Skeletal muscle tissue (tissue), 4 donors: Measurements from ENCODE around the gene DPP6. TPM values are rescaled to one million over a fixed set of nuclear protein-coding genes. Genes with fewer than 3 reads are reported as not detected.

Experiments used
- H3K27ac ChIP-seq: one replicate; pipeline ENCODE4 v1.7.0; 2013; ENCODE audit warnings: mild to moderate bottlenecking, low read depth, low read length, inconsistent platforms
- H3K27me3 ChIP-seq, 3 donors: one replicate each; pipeline ENCODE4 v1.7.0; 2013; ENCODE audit warnings: low read length in 3 of 3; ENCODE audit not compliant: control insufficient read depth in 3 of 3, insufficient read depth in 3 of 3
- H3K36me3 ChIP-seq, 3 donors: one replicate each; pipeline ENCODE4 v1.7.0; 2013; ENCODE audit warnings: low read length in 3 of 3; ENCODE audit not compliant: control insufficient read depth in 3 of 3, insufficient read depth in 3 of 3
- H3K4me1 ChIP-seq, 3 donors: one replicate each; pipeline ENCODE4 v1.7.0; 2013; ENCODE audit warnings: low read length in 3 of 3, mild to moderate bottlenecking in 3 of 3; ENCODE audit not compliant: control insufficient read depth in 3 of 3, insufficient read depth in 3 of 3
- H3K4me3 ChIP-seq, 3 donors: one replicate each; pipeline ENCODE4 v1.7.0; 2013; ENCODE audit warnings: low read length in 3 of 3
- H3K9ac ChIP-seq, 3 donors: one replicate each; pipeline ENCODE4 v1.7.0; 2013; ENCODE audit warnings: low read length in 3 of 3, mild to moderate bottlenecking in 3 of 3, moderate library complexity in 2 of 3, low read depth in 1 of 3
- H3K9me3 ChIP-seq, 3 donors: one replicate each; pipeline ENCODE4 v1.7.0; 2013; ENCODE audit warnings: low read length in 3 of 3; ENCODE audit not compliant: control insufficient read depth in 3 of 3
- total RNA-seq: library from RNA; depleted of rRNA; stranded (reverse); fragments of >200 nt; gene quantifications from one replicate; pipeline ENCODE4 v1.2.3, GENCODE V29; 2014
- donor health status: Osteomylitis.

The DPP6 gene
- total RNA-seq, 1 donor from 2014 or later: 4.2 TPM

DNA sequence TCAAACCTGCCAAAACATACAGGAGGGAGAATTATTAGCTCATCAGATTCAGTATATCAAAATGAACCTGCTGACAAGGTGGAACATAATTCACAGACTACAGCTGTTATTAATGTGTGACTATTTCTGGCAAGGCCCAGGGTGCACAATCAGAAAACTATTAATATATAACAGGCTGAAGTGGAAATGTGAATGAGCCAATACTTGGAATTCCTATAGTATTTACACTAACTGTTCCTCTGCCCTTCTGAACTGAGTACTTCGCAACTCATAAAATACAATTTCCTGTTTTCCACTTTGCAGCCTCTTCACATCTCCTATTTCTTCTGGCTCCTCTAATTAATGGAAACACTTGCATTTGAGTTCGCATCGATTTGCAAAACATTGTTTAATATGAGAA is 330.8 kb downstream of the DPP6 start:
- Histone ChIP-seq H3K9me3 (peaks cover 0 to 2% (median 0%) of the 10 kb centered on the region in 3 donors), H3K27me3 (no peaks in the 10 kb centered on the region), H3K4me1 (no peaks in the 10 kb centered on the region), H3K36me3 (no peaks in the 10 kb centered on the region), H3K4me3 (no peak overlapping the region), H3K27ac (no peak overlapping the region), H3K9ac (no peak overlapping the region)

DNA sequence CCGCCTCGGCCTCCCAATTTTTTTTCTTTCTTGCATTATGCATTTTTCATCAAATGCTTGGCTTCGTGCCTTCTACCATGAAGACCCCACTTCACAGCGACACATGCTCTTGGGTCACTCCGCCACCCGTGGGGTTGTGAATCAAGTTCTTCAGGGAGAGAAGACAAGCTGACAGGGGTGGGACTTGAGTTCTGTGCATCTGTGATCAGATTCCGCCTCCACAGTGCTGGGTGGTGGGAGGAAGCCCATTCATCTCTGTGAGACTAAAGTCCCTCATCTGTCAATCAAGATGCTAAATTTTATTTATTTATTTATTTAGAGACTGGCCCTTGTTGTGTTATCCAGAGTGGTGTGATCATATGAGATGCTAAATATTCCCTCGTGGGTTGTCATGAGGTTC is 333.0 kb downstream of the DPP6 start:
- peaks cover 0 to 2% (median 0%) of the 10 kb centered on the region in 3 donors for H3K9me3 ChIP-seq
- no peak overlapping the region for H3K9ac ChIP-seq
- H3K4me3 ChIP-seq: no peak overlapping the region
- no peaks in the 10 kb centered on the region for H3K27me3 ChIP-seq
- H3K27ac ChIP-seq: no peak overlapping the region
- no peaks in the 10 kb centered on the region for H3K36me3 ChIP-seq
- no peaks in the 10 kb centered on the region for H3K4me1 ChIP-seq

DNA sequence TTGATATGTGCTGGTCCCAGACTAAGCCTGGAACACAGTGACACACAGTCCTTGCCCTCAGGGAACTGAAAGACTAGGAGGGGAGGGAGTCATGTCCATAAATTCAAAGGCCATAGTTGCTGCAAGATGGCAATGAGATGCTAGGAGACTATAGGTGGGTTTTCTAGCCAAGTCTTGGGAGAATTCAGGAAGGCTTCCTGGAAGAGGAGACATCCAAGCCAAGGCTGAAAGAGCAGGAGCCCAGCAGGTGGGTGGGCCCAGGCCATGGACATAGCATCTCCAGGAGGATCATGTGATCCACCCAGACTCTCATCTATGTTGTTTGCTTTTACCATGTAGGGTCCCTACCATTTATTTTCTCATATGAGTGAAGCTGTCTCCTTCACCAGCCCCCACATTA is 335.1 kb downstream of the DPP6 start:
- H3K27ac ChIP-seq: no peak overlapping the region
- peaks cover 0 to 2% (median 0%) of the 10 kb centered on the region in 3 donors for H3K9me3 ChIP-seq
- no peaks in the 10 kb centered on the region for H3K27me3 ChIP-seq
- no peak overlapping the region for H3K4me3 ChIP-seq
- no peaks in the 10 kb centered on the region for H3K4me1 ChIP-seq
- no peaks in the 10 kb centered on the region for H3K36me3 ChIP-seq
- no peak overlapping the region for H3K9ac ChIP-seq

DNA sequence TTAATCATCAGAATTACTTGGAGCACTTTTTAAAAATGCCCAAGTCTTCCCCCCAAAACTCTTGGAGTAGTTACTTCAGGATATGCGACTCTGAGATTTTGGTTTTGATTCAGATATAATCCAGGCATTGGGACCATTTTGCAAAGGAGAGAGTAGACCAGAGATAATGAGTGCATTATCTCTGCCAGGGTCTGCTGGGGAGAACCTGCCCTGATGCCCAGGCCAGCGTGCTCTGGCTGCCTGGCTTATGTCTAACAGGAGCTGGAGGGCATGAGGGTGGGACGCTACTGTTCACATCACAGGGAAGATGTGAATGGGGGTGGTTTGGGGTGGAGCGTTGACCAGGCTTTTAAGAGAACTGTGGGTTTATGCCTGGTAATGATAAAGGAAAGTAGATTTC is 336.2 kb downstream of the DPP6 start:
- Histone ChIP-seq H3K27ac (no peak overlapping the region), H3K9ac (no peak overlapping the region), H3K4me1 (no peaks in the 10 kb centered on the region), H3K4me3 (no peak overlapping the region), H3K36me3 (no peaks in the 10 kb centered on the region), H3K9me3 (peaks cover 0 to 2% (median 0%) of the 10 kb centered on the region in 3 donors), H3K27me3 (no peaks in the 10 kb centered on the region)

DNA sequence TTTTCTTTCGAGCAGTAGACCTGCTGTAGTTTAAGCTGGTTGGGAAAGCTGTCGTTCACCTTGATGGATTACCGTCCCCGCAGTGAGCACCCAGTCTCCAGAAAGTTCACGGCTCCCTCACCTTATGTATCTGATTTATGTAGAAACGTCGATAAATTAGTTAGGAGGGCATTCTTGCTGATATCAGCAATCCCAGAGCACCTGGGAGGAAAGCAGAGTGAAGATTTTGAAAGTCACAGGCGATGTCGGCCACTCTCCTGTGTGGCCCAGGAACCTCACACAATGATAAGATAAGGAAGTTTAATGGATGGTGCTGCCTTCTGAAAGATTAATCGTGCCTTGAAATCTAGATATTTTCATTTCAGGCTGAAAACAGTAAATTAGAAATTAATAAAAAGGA is 336.8 kb downstream of the DPP6 start:
- Histone ChIP-seq H3K27me3 (no peaks in the 10 kb centered on the region), H3K27ac (no peak overlapping the region), H3K36me3 (no peaks in the 10 kb centered on the region), H3K9me3 (peaks cover 0 to 2% (median 0%) of the 10 kb centered on the region in 3 donors), H3K9ac (no peak overlapping the region), H3K4me1 (no peaks in the 10 kb centered on the region), H3K4me3 (no peak overlapping the region)

DNA sequence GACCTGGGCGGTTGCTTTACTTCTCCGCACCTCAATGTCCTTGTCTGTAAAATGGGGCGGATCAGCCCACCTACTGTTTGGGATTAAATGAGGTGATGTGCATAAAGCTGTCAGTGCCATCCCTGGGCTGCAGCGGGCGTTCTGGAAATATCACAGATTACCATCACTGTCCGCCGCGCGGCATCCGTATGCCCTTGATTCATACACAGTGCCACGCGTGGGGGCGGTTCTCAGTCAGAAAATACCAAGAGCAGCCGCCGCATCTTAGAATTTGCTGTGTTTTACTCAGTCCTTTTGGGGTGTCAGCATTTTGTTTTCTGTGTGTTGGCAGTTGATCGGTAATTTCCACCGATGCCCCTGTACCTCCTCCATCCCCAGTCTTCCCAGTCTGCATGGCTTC is 338.8 kb downstream of the DPP6 start:
- Histone ChIP-seq H3K27ac (no peak overlapping the region), H3K27me3 (no peaks in the 10 kb centered on the region), H3K4me3 (no peak overlapping the region), H3K9ac (no peak overlapping the region), H3K9me3 (peaks cover 0 to 4% (median 2%) of the 10 kb centered on the region in 3 donors), H3K4me1 (no peaks in the 10 kb centered on the region), H3K36me3 (no peaks in the 10 kb centered on the region)

DNA sequence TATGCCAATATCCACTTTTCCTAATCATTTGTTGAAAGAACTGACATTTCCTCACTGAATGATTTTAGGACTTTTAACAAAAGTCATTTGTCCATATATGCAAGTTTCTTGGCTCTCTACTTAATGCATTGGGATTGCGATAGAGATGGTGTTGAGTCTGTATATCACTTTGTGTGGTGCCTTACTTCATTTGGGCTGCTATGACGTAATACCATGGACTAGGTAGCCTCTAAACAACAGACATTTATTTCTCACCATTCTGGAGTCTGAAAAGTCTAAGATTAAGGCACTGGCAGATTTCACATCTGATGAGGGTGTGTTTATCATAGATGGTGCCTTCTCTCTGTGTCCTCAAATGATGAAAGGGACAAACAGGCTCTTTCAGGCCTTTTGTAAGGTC is 342.6 kb downstream of the DPP6 start:
- Histone ChIP-seq H3K4me3 (no peak overlapping the region), H3K27me3 (no peaks in the 10 kb centered on the region), H3K9ac (no peak overlapping the region), H3K4me1 (no peaks in the 10 kb centered on the region), H3K27ac (no peak overlapping the region), H3K9me3 (peaks cover 0 to 4% (median 0%) of the 10 kb centered on the region in 3 donors), H3K36me3 (no peaks in the 10 kb centered on the region)

DNA sequence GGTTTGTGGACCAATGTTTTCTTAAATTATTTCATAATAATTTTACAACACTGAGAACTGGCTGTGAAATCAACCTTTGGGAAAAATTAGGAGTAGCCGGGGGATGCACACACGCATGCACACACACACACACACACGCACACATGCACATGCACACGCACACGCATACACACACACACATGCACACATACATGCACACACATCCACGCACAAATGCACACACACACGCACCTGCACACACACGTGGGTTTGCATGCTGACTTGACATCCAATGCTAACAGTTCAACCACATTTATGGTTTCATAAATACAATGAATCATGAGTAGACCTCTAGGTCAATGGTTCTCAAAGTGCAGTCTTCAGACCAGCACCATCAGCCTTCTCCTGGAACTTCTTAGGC is 354.1 kb downstream of the DPP6 start:
- Histone ChIP-seq H3K36me3 (no peaks in the 10 kb centered on the region), H3K9ac (no peak overlapping the region), H3K9me3 (no peaks in the 10 kb centered on the region), H3K27ac (no peak overlapping the region), H3K4me3 (no peak overlapping the region), H3K4me1 (no peaks in the 10 kb centered on the region), H3K27me3 (no peaks in the 10 kb centered on the region)

DNA sequence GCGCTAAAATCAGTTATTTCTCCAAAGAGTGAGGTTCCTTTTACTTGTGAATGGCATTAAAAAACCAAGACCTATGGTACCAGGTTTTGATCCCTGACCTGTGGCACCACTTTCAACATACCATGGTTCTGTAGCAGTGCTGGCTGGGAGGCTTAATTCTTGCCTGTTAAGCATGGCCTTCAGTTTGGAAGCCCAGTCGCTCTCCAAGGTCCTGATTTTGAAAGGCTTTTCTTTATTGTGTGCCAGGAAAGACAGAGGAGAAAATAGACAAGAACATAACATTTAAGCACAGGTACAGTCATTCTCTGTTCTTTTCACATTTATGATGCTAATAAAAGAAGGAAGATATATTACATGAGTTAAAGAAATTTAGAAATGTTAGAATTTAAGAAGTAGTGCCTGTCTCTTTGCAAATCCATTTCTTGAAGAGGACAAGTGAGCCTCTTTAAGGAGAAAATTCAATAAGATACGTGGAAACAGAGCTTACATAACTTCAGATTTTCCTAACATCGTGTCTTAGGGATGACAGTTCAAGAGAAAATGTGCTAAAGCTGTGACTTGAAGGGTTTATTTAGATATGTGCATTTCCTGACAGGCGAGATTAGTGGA is 357.6 kb downstream of the DPP6 start:
- H3K27me3 ChIP-seq: no peaks in the 10 kb centered on the region
- H3K36me3 ChIP-seq: no peaks in the 10 kb centered on the region
- no peaks in the 10 kb centered on the region for H3K4me1 ChIP-seq
- H3K9ac ChIP-seq: no peak overlapping the region
- H3K9me3 ChIP-seq: no peaks in the 10 kb centered on the region
- H3K4me3 ChIP-seq: no peak overlapping the region
- no peak overlapping the region for H3K27ac ChIP-seq

DNA sequence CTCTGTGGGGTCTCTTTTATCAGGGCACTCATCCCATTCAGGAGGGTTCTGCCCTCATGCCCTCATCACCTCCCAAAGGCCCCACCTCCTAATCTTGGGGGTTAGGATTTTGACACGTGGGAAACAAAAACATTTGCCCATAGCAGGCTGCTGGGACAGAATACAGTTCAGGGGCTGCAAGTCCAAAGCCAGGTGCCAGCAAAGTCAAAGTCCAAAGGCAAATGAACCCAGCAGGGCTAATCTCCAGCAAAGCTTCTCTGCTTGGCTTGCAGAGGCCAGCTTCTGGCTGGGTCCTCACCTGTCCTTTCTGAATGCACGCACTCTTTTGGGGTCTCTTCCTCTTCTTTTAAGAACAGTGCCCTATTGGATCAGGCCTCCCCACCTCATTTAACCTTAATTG is 359.9 kb downstream of the DPP6 start:
- no peak overlapping the region for H3K27ac ChIP-seq
- no peaks in the 10 kb centered on the region for H3K9me3 ChIP-seq
- no peak overlapping the region for H3K4me3 ChIP-seq
- H3K4me1 ChIP-seq: peaks cover 0 to 2% (median 0%) of the 10 kb centered on the region in 3 donors
- H3K27me3 ChIP-seq: no peaks in the 10 kb centered on the region
- H3K36me3 ChIP-seq: no peaks in the 10 kb centered on the region
- H3K9ac ChIP-seq: no peak overlapping the region
